Cortex of kidney (tissue), 1 donor: ENCODE measurements around the gene RSPO1.

ENCODE experiments used
- DNase-seq: peaks from one replicate; lab custom pipeline; 2025; lab: John Stamatoyannopoulos, UW

RSPO1 gene

GRCh38 chr1:37567023-37567422 lies 67.7 kb downstream of the RSPO1 start:
- no peak for DNase-seq

- no peak for DNase-seq
Observed at GRCh38 chr1:37564892-37565291, 69.8 kb downstream of the RSPO1 start.

DNA sequence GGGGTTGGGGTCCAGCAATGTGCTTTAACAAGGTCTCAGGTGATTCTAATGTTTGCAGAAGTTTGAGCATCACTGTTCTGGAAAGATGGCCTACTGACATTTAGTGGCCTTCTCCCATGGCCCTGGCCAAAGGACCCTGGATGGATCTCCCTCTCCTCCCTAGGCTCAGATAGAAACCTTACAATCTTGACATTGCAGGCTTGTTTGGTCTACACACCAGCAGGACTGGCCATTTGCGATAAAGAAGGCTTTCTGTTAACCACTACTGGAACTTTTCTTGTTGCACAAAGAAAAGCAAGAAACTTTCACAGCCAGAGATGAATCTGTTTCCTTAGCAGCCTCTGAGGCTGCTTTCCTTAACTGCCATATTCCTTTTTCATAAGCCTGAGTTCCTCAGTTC lies 71.7 kb downstream of the RSPO1 start:
- no peak for DNase-seq
